Measurements from ENCODE around the gene ARRDC1.

The ARRDC1 gene

GRCh38 chr9:137603879-137604278 is 1.6 kb upstream of the ARRDC1 start:
- POLR2A ChIA-PET = no interaction called here
- Histone ChIP-seq H3K27ac (ENCODE audit: insufficient read depth in 1 of 2, low read depth in 1 of 2, low read length in 2 of 2, poor library complexity in 1 of 2, severe bottlenecking in 2 of 2) (no peak overlapping the region), H3K4me3 (ENCODE audit: control insufficient read depth in 1 of 7, extremely low read depth in 1 of 7, insufficient read depth in 4 of 7, low read depth in 2 of 7, low read length in 6 of 7) (peak overlapping the region in 1 of 7 experiments; percentile 19), H3K4me1 (ENCODE audit: control extremely low read depth in 1 of 4, control insufficient read depth in 4 of 4, insufficient read depth in 4 of 4, low read length in 3 of 4) (peaks cover 3 to 52% (median 46%) of the 10 kb centered on the region in 4 experiments), H3K27me3 (replicated peaks in 2 of 5; ENCODE audit: control insufficient read depth in 4 of 5, insufficient read depth in 5 of 5, low read length in 4 of 5) (no peaks in the 10 kb centered on the region), H3K36me3 (ENCODE audit: control insufficient read depth in 4 of 4, insufficient read depth in 4 of 4, low read length in 3 of 4) (peaks cover 0 to 3% (median 0%) of the 10 kb centered on the region in 4 experiments), H3K9me3 (ENCODE audit: control extremely low read depth in 1 of 5, control insufficient read depth in 4 of 5, insufficient read depth in 2 of 5, low read depth in 1 of 5, low read length in 4 of 5) (no peaks in the 10 kb centered on the region)
- CTCF ChIA-PET = interaction anchor here (1.4 to 1.5 kb wide), 2 partner anchors 10 to 12 kb away, joined by 7 to 9 read pairs; partner anchors contain the start of gene ZMYND19
- 96% methylated on average over 13 of the region's 13 CpGs for whole genome bisulfite sequencing (ENCODE audit: insufficient coverage)
- no peak for DNase-seq

GRCh38 chr9:137604345-137605086 is 970 bp upstream of the ARRDC1 start:
- CTCF ChIA-PET = no interaction called here
- peaks cover 0 to 5% (median 0%) of the 10 kb centered on the region in 4 experiments for H3K36me3 ChIP-seq (ENCODE audit: control insufficient read depth in 4 of 4, insufficient read depth in 4 of 4, low read length in 3 of 4)
- no peak overlapping the region for H3K27ac ChIP-seq (ENCODE audit: insufficient read depth in 1 of 2, low read depth in 1 of 2, low read length in 2 of 2, poor library complexity in 1 of 2, severe bottlenecking in 2 of 2)
- no peak for DNase-seq
- no peaks in the 10 kb centered on the region for H3K9me3 ChIP-seq (ENCODE audit: control extremely low read depth in 1 of 5, control insufficient read depth in 4 of 5, insufficient read depth in 2 of 5, low read depth in 1 of 5, low read length in 4 of 5)
- peak overlapping the region in 4 of 7 experiments; percentile 15 to 69 (median 36) for H3K4me3 ChIP-seq (ENCODE audit: control insufficient read depth in 1 of 7, extremely low read depth in 1 of 7, insufficient read depth in 4 of 7, low read depth in 2 of 7, low read length in 6 of 7)
- POLR2A ChIA-PET = no interaction called here
- peaks cover 3 to 52% (median 47%) of the 10 kb centered on the region in 4 experiments for H3K4me1 ChIP-seq (ENCODE audit: control extremely low read depth in 1 of 4, control insufficient read depth in 4 of 4, insufficient read depth in 4 of 4, low read length in 3 of 4)
- H3K27me3 ChIP-seq (replicated peaks in 2 of 5; ENCODE audit: control insufficient read depth in 4 of 5, insufficient read depth in 5 of 5, low read length in 4 of 5) = no peaks in the 10 kb centered on the region
- 24% methylated on average over 29 of the region's 49 CpGs for WGBS (ENCODE audit: insufficient coverage)

- POLR2A ChIA-PET = no interaction called here
- CTCF ChIA-PET = no interaction called here
- Histone ChIP-seq H3K9me3 (ENCODE audit: control extremely low read depth in 1 of 5, control insufficient read depth in 4 of 5, insufficient read depth in 2 of 5, low read depth in 1 of 5, low read length in 4 of 5) (no peaks in the 10 kb centered on the region), H3K36me3 (ENCODE audit: control insufficient read depth in 4 of 4, insufficient read depth in 4 of 4, low read length in 3 of 4) (peaks cover 0 to 5% (median 0%) of the 10 kb centered on the region in 4 experiments), H3K4me3 (ENCODE audit: control insufficient read depth in 1 of 7, extremely low read depth in 1 of 7, insufficient read depth in 4 of 7, low read depth in 2 of 7, low read length in 6 of 7) (peak overlapping the region; percentile 61 to 83 (median 78)), H3K27ac (ENCODE audit: insufficient read depth in 1 of 2, low read depth in 1 of 2, low read length in 2 of 2, poor library complexity in 1 of 2, severe bottlenecking in 2 of 2) (peak overlapping the region in 1 of 2 experiments; percentile 58), H3K27me3 (replicated peaks in 2 of 5; ENCODE audit: control insufficient read depth in 4 of 5, insufficient read depth in 5 of 5, low read length in 4 of 5) (no peaks in the 10 kb centered on the region), H3K4me1 (ENCODE audit: control extremely low read depth in 1 of 4, control insufficient read depth in 4 of 4, insufficient read depth in 4 of 4, low read length in 3 of 4) (peaks cover 3 to 56% (median 51%) of the 10 kb centered on the region in 4 experiments)
- DNase-seq = no peak
- 4% methylated on average over 56 of the region's 57 CpGs for WGBS (ENCODE audit: insufficient coverage)
These were observed 627 bp downstream of the ARRDC1 start for GRCh38 chr9:137606005-137606621.

GRCh38 chr9:137606734-137607138 is 1.2 kb downstream of the ARRDC1 start:
- DNase-seq = no peak
- POLR2A ChIA-PET = interaction anchor here (0.6 kb wide), 1 partner anchor 12 kb away, joined by 3 read pairs; the partner anchor contains the start of gene EHMT1
- Histone ChIP-seq H3K36me3 (ENCODE audit: control insufficient read depth in 4 of 4, insufficient read depth in 4 of 4, low read length in 3 of 4) (peaks cover 0 to 5% (median 0%) of the 10 kb centered on the region in 4 experiments), H3K4me1 (ENCODE audit: control extremely low read depth in 1 of 4, control insufficient read depth in 4 of 4, insufficient read depth in 4 of 4, low read length in 3 of 4) (peaks cover 3 to 61% (median 56%) of the 10 kb centered on the region in 4 experiments), H3K27me3 (replicated peaks in 2 of 5; ENCODE audit: control insufficient read depth in 4 of 5, insufficient read depth in 5 of 5, low read length in 4 of 5) (no peaks in the 10 kb centered on the region), H3K27ac (ENCODE audit: insufficient read depth in 1 of 2, low read depth in 1 of 2, low read length in 2 of 2, poor library complexity in 1 of 2, severe bottlenecking in 2 of 2) (peak overlapping the region in 1 of 2 experiments; percentile 58), H3K9me3 (ENCODE audit: control extremely low read depth in 1 of 5, control insufficient read depth in 4 of 5, insufficient read depth in 2 of 5, low read depth in 1 of 5, low read length in 4 of 5) (no peaks in the 10 kb centered on the region), H3K4me3 (ENCODE audit: control insufficient read depth in 1 of 7, extremely low read depth in 1 of 7, insufficient read depth in 4 of 7, low read depth in 2 of 7, low read length in 6 of 7) (peak overlapping the region in 6 of 7 experiments; percentile 37 to 83 (median 79))
- 77% methylated on average over 10 of the region's 13 CpGs for WGBS (ENCODE audit: insufficient coverage)
- CTCF ChIA-PET = interaction anchor here (1.3 kb wide), 1 partner anchor 25 kb away, joined by 3 read pairs; no protein-coding TSS in a partner anchor

- H3K27ac ChIP-seq (ENCODE audit: insufficient read depth in 1 of 2, low read depth in 1 of 2, low read length in 2 of 2, poor library complexity in 1 of 2, severe bottlenecking in 2 of 2) = no peak overlapping the region
- CTCF ChIA-PET = interaction anchor here (0.6 to 1.3 kb wide), 3 partner anchors 18 to 1664 kb away, joined by 3 read pairs; no protein-coding TSS in a partner anchor
These were observed 1.8 kb downstream of the ARRDC1 start for GRCh38 chr9:137607141-137607857.

GRCh38 chr9:137610944-137611343 is 5.5 kb downstream of the ARRDC1 start:
- Histone ChIP-seq H3K27ac (ENCODE audit: insufficient read depth in 1 of 2, low read depth in 1 of 2, low read length in 2 of 2, poor library complexity in 1 of 2, severe bottlenecking in 2 of 2) (no peak overlapping the region), H3K36me3 (ENCODE audit: control insufficient read depth in 4 of 4, insufficient read depth in 4 of 4, low read length in 3 of 4) (peaks cover 3 to 41% (median 26%) of the 10 kb centered on the region in 4 experiments), H3K27me3 (replicated peaks in 2 of 5; ENCODE audit: control insufficient read depth in 4 of 5, insufficient read depth in 5 of 5, low read length in 4 of 5) (no peaks in the 10 kb centered on the region), H3K9me3 (ENCODE audit: control extremely low read depth in 1 of 5, control insufficient read depth in 4 of 5, insufficient read depth in 2 of 5, low read depth in 1 of 5, low read length in 4 of 5) (no peaks in the 10 kb centered on the region), H3K4me3 (ENCODE audit: control insufficient read depth in 1 of 7, extremely low read depth in 1 of 7, insufficient read depth in 4 of 7, low read depth in 2 of 7, low read length in 6 of 7) (no peak overlapping the region), H3K4me1 (ENCODE audit: control extremely low read depth in 1 of 4, control insufficient read depth in 4 of 4, insufficient read depth in 4 of 4, low read length in 3 of 4) (peaks cover 1 to 47% (median 45%) of the 10 kb centered on the region in 4 experiments)
- WGBS (ENCODE audit: insufficient coverage) = 94% methylated on average over 6 of the region's 6 CpGs
- DNase-seq = no peak
- ChIA-PET CTCF (interaction anchor here (1.1 to 1.6 kb wide), 3 partner anchors 8 to 29 kb away, joined by 3 to 5 read pairs (median 3); no protein-coding TSS in a partner anchor), POLR2A (no interaction called here)

More at GRCh38 chr9:137607141-137607857, 1.8 kb downstream of the ARRDC1 start:
- Histone ChIP-seq H3K36me3 (ENCODE audit: control insufficient read depth in 4 of 4, insufficient read depth in 4 of 4, low read length in 3 of 4) (peaks cover 0 to 6% (median 1%) of the 10 kb centered on the region in 4 experiments), H3K4me3 (ENCODE audit: control insufficient read depth in 1 of 7, extremely low read depth in 1 of 7, insufficient read depth in 4 of 7, low read depth in 2 of 7, low read length in 6 of 7) (peak overlapping the region in 4 of 7 experiments; percentile 11 to 83 (median 79)), H3K4me1 (ENCODE audit: control extremely low read depth in 1 of 4, control insufficient read depth in 4 of 4, insufficient read depth in 4 of 4, low read length in 3 of 4) (peaks cover 3 to 61% (median 59%) of the 10 kb centered on the region in 4 experiments), H3K27me3 (replicated peaks in 2 of 5; ENCODE audit: control insufficient read depth in 4 of 5, insufficient read depth in 5 of 5, low read length in 4 of 5) (no peaks in the 10 kb centered on the region), H3K9me3 (ENCODE audit: control extremely low read depth in 1 of 5, control insufficient read depth in 4 of 5, insufficient read depth in 2 of 5, low read depth in 1 of 5, low read length in 4 of 5) (no peaks in the 10 kb centered on the region)
- POLR2A ChIA-PET = interaction anchor here (0.6 kb wide), 1 partner anchor 12 kb away, joined by 3 read pairs; the partner anchor contains the start of gene EHMT1
- no peak for DNase-seq
- 94% methylated on average over 14 of the region's 17 CpGs for WGBS (ENCODE audit: insufficient coverage)
